ENCODE results near the gene TSPAN9. TPM values are rescaled to one million over a fixed set of nuclear protein-coding genes. Genes with fewer than 3 reads are reported as not detected.

The TSPAN9 gene
- total RNA-seq, 1 donor, result 8.1 TPM

DNA sequence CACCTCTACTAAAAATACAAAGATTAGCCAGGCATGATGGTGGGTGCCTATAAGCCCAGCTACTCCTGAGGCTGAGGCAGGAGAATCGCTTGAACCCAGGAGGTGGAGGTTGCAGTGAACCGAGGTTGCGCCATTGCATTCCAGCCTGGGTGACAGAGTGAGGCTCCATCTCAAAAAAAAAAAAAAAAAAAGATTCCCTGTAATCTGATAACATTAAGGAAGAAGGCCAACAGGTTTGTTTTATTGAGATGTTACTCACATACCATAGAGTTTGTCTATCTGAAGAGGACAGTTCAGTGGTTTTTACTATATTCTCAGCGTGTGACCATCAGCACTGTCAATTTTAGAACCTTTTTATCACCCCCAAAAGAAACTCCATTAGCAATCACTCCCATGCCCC lies 37.5 kb downstream of the TSPAN9 start:
- TF ChIP-seq, protein P1, sequence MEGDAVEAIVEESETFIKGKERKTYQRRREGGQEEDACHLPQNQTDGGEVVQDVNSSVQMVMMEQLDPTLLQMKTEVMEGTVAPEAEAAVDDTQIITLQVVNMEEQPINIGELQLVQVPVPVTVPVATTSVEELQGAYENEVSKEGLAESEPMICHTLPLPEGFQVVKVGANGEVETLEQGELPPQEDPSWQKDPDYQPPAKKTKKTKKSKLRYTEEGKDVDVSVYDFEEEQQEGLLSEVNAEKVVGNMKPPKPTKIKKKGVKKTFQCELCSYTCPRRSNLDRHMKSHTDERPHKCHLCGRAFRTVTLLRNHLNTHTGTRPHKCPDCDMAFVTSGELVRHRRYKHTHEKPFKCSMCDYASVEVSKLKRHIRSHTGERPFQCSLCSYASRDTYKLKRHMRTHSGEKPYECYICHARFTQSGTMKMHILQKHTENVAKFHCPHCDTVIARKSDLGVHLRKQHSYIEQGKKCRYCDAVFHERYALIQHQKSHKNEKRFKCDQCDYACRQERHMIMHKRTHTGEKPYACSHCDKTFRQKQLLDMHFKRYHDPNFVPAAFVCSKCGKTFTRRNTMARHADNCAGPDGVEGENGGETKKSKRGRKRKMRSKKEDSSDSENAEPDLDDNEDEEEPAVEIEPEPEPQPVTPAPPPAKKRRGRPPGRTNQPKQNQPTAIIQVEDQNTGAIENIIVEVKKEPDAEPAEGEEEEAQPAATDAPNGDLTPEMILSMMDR (IDR thresholded peaks at IDR 0.05; ENCODE audit: insufficient read depth, low read length), result no peak
- DNase-seq (ENCODE audit: low read depth), result no peak
- no peak overlapping the region for H3K4me3 ChIP-seq (ENCODE audit: low read depth, low read length)

DNA sequence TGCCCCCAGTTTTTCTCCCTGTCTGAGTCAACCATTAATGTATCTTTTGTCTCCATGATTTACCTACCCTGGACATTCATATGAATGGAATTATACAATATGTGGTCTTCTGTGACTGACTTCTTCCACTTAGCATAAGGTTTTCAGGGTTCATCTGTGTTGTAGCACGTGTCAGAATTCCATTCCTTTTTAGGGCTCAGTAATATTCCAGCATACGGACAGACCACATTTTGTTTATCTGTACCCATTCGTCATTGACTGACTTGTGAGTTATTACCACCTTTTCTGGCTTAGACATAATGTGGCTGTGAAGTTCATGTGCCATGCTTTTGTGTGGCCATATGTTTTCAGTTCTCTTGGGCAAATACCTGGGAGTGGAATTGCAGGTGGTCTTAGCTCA lies 37.9 kb downstream of the TSPAN9 start:
- TF ChIP-seq, protein P1 (IDR thresholded peaks at IDR 0.05; ENCODE audit: insufficient read depth, low read length), result no peak
- no peak overlapping the region for H3K4me3 ChIP-seq (ENCODE audit: low read depth, low read length)
- no peak for DNase-seq (ENCODE audit: low read depth)

DNA sequence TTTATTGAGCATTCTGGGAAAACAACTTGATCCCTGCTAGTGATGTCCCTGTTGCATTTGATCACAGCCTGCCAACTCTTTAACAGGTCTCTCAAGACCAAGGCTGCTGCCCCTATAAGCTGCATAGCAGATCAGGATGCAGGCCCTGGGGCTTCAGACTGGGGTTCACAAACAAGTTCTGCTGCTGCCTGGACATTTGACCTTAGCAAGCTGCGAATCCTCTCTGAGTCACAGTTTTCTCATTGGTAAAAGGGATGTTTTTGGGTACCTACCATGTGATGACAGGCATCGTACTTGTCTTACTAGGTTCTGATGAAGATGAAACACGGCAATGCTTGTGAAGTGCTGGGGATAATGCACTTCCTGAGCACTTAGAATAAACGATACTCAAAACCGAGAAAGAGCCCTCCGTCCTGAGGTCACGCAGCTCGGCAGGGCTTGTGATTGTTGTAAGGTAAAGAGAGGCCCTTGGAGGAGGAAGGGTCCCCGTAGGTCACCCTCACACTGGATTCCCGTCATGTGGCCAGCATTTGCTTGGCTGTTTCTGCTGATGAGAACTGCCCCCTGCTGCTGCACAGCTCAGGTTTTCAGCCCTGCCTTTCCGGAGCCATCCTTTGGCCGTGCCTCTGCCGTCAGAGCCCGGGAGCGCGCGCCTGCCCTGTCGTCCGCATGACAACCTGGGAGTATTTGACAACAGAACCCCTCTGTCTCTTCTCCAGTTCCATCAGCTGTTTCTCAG lies 39.1 kb downstream of the TSPAN9 start:
- no peak for DNase-seq (ENCODE audit: low read depth)
- no peak overlapping the region for H3K4me3 ChIP-seq (ENCODE audit: low read depth, low read length)
- TF ChIP-seq, protein P1 (IDR thresholded peaks at IDR 0.05; ENCODE audit: insufficient read depth, low read length), result no peak

GRCh38 chr12:3117144-3117581 lies 40.0 kb downstream of the TSPAN9 start:
- no peak overlapping the region for H3K4me3 ChIP-seq (ENCODE audit: low read depth, low read length)

GRCh38 chr12:3117591-3118015 lies 40.4 kb downstream of the TSPAN9 start:
- TF ChIP-seq, protein P1 (IDR thresholded peaks at IDR 0.05; ENCODE audit: insufficient read depth, low read length), result no peak
- DNase-seq (ENCODE audit: low read depth), result peak; percentile 59
- no peak overlapping the region for H3K4me3 ChIP-seq (ENCODE audit: low read depth, low read length)

More at GRCh38 chr12:3117144-3117581, 40.0 kb downstream of the TSPAN9 start:
- DNase-seq (ENCODE audit: low read depth), result peak; percentile 45
- TF ChIP-seq, protein P1 (IDR thresholded peaks at IDR 0.05; ENCODE audit: insufficient read depth, low read length), result no peak

DNA sequence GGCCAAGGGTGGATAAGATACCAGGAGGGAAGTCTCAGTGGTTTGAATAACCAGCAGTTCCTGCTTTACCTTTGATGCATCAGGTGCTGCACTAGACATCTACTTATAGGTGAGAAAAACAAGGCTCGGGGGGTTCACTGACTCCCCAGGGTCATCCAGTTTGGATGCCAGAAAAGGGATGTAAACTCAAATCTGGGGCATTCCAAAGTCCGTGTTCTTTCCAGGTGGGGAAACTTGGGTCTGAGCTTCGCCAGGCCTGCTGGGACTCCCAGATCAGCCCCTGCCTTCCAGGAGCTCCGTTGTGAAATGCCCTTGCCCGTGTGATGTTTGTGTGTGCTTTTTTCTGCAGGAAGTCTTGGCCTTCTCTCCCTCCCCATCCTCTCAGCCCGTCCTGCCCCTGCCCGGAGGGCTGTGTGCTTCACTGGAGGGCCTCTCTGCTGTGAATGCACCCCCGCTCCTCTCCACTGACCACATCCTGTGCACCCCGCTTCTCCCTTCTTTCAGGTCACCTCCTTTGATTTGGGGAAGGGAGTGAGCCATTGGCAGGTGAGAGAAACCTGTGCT lies 42.1 kb downstream of the TSPAN9 start:
- no peak for DNase-seq (ENCODE audit: low read depth)
- H3K4me3 ChIP-seq (ENCODE audit: low read depth, low read length), result no peak overlapping the region
- TF ChIP-seq, protein P1 (IDR thresholded peaks at IDR 0.05; ENCODE audit: insufficient read depth, low read length), result no peak

All from fibroblast of the aortic adventitia (primary cell).